ENCODE results near the gene CCKAR.

The CCKAR gene

DNA sequence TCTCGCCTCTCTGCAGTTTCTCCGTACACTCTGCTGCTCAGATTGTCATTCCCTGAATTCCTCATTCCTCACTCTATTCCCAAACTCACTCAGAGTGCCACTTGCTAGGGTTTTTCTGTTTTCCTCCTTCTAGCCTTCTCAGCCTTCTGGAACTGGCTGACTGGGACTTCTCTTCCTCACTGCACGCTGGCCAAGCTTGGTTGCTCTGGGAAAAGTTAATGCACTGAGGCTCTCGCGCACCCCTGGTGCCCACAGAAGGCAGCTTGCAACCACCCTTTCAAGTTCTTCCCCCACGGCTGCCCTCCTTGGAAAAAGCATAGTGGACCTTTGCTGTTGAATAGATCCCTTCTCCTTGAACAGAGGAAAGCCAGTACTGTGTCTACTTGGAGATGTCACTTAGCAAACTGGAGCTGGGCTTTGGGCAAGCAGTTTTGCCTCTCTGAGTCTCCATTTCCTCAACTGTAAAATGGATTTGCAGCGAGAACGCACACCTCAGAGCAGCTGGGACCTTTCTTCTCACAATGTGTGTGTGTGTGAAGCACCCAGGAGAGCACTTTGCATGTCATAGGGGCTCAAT, 6.0 kb upstream of the CCKAR start:
- no peak for DNase-seq (ENCODE audit: low read depth, low spot score)
- H3K4me3 ChIP-seq (ENCODE audit: low read length), result no peak overlapping the region

DNA sequence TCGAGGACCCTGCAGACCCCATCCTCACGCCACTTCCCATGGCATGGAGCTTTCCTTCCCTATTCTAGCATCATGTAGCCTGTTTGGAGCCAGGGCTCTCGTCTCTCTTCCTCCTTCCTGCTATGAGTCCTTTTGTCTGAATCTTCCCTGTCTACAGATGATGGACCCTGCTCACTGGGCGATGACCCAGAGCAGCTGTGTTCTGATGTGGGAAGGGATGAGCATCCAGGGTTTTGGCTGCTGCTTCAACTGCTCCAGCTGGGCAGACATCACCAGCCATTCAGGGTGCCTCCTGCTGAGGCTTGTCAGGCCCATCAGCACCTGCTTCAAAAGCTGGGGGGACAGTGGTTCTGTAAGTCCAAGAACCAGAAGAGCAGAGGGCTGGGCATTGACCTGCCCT, 3.2 kb upstream of the CCKAR start:
- no peak for DNase-seq (ENCODE audit: low read depth, low spot score)

DNA sequence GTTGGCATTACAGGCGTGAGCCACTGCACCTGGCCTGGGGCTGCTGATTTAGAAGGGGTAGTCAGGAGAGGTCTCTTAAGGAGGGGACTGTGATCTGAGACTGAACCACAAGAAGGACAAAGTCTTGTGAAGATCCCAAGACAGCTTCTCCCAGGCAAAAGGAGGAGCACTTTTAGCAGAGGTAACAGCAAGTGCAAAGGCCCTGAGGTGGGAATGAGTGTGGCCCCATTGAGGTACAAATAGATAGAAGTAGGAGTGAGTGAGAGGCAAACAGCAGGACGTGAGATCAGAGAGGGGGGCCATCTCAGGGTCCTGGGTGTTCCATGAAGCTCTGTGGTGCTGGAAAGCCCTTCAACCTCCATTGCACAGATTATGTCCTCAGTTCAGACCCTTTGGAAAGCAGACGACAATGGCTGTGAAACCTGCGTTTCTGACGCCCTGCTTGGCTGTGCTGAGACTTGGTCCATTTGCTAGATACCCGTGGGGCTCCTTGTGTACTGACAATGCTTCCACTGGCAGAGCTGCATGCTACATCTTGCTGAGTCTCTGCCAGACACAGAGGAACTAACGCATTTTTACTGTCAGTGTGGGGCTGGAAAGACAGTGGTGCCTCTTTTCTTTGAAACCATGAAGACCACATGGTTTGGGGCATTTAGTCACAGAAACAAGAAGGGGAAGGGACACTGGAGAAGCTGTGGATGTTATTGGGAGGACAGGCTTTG, 1.3 kb upstream of the CCKAR start:
- no peak for DNase-seq (ENCODE audit: low read depth, low spot score)
- H3K4me3 ChIP-seq (ENCODE audit: low read length), result no peak overlapping the region

More for the DNA sequence above, 3.2 kb upstream of the CCKAR start:
- no peak overlapping the region for H3K4me3 ChIP-seq (ENCODE audit: low read length)

- no peak for DNase-seq (ENCODE audit: low read depth, low spot score)
These were observed 638 bp upstream of the CCKAR start for GRCh38 chr4:26490960-26491284.

GRCh38 chr4:26489101-26489985, 941 bp downstream of the CCKAR start:
- DNase-seq (ENCODE audit: low read depth, low spot score), result no peak
- no peak overlapping the region for H3K4me3 ChIP-seq (ENCODE audit: low read length)

More at GRCh38 chr4:26490960-26491284, 638 bp upstream of the CCKAR start:
- H3K4me3 ChIP-seq (ENCODE audit: low read length), result no peak overlapping the region

DNA sequence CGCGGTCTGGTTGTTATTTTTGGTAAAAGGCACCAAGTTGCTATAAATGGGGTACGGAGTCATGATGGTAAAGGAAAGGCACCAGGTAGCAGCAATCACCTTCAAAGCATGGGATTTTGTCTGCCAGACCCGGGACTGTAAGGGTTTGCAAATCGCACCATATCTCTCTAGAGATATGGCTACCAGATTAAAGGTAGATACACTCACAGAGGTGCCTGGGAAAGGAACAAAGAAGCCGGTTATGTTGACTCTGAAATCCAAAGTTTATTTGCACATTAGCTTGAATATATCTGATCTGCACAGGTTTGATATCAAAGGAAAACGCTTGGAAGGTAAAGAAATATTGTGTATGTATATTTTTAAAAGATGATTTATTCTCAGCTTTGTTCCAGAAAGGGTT, 4.6 kb downstream of the CCKAR start:
- H3K4me3 ChIP-seq (ENCODE audit: low read length), result no peak overlapping the region
- no peak for DNase-seq (ENCODE audit: low read depth, low spot score)

- no peak for DNase-seq (ENCODE audit: low read depth, low spot score)
- no peak overlapping the region for H3K4me3 ChIP-seq (ENCODE audit: low read length)
These were observed 5.8 kb downstream of the CCKAR start for GRCh38 chr4:26484516-26484915.

GRCh38 chr4:26484032-26484515, 6.2 kb downstream of the CCKAR start:
- no peak overlapping the region for H3K4me3 ChIP-seq (ENCODE audit: low read length)
- DNase-seq (ENCODE audit: low read depth, low spot score), result no peak

GRCh38 chr4:26482508-26483462, 7.5 kb downstream of the CCKAR start:
- H3K4me3 ChIP-seq (ENCODE audit: low read length), result no peak overlapping the region
- no peak for DNase-seq (ENCODE audit: low read depth, low spot score)

DNA sequence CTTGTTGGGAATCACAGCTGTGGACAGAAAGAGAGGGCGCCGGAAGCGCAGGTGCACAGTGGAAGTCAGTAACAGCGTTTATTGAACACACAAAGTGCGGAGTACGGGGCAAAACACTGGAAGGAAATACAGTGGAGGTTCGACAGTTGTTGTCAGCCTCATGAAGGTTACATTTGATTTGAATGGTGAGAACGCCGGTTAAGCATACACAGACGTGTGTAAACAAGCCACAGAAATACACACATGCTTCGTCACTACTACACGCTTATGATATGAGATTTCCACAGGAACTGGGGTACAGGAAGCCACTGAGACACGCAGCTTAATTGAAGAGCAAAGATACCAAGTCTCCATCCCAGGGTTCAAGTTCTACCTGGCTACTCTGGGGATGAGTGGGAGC, 12.0 kb downstream of the CCKAR start:
- DNase-seq (ENCODE audit: low read depth, low spot score), result no peak
- no peak overlapping the region for H3K4me3 ChIP-seq (ENCODE audit: low read length)

GRCh38 chr4:26476545-26476944, 13.7 kb downstream of the CCKAR start:
- DNase-seq (ENCODE audit: low read depth, low spot score), result no peak
- H3K4me3 ChIP-seq (ENCODE audit: low read length), result no peak overlapping the region

DNA sequence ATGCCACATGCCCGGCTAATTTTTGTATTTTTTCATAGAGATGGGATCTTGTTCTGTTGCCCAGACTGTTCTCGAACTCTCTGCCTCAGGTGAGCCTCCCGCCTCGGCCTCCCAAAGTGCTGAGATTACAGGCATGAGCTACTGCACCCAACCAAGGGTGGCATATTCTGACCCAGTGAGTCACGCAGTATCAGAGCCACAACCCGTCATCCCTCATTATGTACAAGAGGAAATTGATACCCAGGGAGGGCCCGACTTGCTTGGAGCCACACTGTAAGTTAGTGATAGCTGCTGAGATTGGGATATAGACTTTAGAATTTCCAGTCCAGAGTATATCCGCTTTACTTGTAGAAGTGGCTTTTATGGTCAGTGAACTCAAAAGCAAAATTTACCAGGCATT, 14.6 kb downstream of the CCKAR start:
- no peak for DNase-seq (ENCODE audit: low read depth, low spot score)

DNA sequence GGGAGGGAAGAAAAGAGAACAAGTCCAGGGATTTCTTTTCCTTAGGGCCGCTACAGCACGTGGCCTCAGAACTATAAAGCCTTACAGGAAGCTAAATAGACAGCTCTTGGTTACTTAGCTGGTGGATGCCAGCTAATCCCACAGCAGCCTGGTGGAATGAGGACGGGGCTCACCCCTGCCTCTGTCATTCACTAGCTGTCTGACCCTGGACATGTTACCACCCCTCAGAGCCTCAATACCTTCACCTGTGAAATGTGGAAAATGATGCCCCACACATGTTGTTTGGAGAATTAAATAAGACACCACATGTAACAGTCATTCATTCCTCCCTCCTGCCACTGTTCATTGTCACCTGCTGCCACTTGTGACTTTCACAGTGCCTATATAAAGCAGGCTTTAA, 15.7 kb downstream of the CCKAR start:
- no peak overlapping the region for H3K4me3 ChIP-seq (ENCODE audit: low read length)
- DNase-seq (ENCODE audit: low read depth, low spot score), result no peak

More for the DNA sequence above, 14.6 kb downstream of the CCKAR start:
- H3K4me3 ChIP-seq (ENCODE audit: low read length), result no peak overlapping the region

- DNase-seq (ENCODE audit: low read depth, low spot score), result no peak
- no peak overlapping the region for H3K4me3 ChIP-seq (ENCODE audit: low read length)
These were observed 16.4 kb downstream of the CCKAR start for GRCh38 chr4:26473893-26474292.

DNA sequence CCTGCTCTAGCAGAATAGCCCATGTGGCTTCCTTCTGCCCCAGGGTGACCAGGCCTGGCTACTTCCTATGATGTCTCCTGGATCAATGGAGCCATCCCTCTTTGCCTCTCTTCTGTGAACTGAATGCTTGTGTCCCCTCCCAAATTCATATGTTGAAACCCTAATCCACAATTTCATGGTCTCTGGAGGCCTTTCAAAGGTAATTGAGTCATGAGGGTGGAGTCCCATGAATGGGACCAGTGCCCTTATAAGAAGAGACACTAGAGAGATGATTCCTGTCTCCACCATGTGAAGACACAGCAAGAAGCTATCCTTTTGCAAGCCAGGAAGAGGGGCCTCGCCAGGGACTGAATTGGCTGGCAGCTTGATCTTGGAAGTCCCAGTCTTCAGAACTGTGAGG, 18.4 kb downstream of the CCKAR start:
- no peak overlapping the region for H3K4me3 ChIP-seq (ENCODE audit: low read length)
- DNase-seq (ENCODE audit: low read depth, low spot score), result no peak

DNA sequence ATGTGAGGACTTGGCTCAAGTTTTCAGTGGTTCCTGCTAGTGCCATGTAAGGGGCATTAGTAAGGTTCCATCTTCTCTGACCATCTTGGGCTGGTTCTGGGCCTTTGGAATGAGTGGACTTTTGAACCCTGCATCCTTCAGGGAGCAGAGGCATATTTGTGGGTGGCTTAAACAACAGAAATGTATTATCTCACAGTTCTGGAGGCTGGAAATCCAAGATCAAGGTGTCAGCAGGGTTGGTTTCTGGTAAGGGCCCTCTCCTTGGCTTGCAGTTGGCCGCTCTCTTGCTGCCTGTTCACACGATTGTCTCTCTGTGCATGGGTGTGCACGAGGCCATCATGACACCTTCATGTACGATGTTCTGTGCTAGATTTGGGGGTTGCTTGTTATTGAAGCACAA, 21.3 kb downstream of the CCKAR start:
- no peak for DNase-seq (ENCODE audit: low read depth, low spot score)
- H3K4me3 ChIP-seq (ENCODE audit: low read length), result no peak overlapping the region

DNA sequence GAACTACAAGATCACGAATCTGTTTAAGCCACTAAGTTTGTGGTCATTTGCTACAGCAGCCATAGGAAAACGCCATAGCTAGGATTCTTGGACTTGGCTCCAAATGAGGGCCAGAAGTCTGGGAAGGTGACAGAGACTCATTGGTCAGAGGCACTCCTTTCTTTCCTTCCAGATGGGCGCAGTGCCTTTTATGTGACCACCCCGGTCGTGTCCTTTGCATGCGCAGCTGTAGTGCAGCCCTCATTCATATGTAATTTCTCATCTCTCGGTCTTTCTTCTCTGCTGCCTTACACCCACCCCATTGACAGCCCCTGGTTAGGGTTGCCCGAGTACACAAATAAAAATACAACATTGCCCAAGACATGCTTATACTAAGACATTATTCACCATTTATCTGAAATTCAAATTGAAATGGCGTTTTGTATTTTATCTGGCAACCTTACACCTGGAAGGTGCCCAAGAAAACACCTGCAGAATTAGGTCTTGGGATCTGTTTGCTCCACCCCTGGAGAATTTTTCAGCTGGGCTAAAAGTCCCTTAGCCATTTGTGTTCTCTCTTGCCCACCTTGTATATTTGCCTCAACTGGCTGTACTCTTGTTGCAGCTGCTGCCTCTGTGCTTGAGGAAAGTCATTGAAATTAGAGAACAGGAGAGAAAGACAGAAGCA, 21.9 kb downstream of the CCKAR start:
- H3K4me3 ChIP-seq (ENCODE audit: low read length), result no peak overlapping the region
- DNase-seq (ENCODE audit: low read depth, low spot score), result no peak

- DNase-seq (ENCODE audit: low read depth, low spot score), result no peak
- no peak overlapping the region for H3K4me3 ChIP-seq (ENCODE audit: low read length)
These were observed 22.6 kb downstream of the CCKAR start for GRCh38 chr4:26467724-26468123.

Data from Jurkat, Clone E6-1 (cell line).